Epithelial cell of prostate (primary cell): Measurements from ENCODE around the gene TMTC1.

Experiments used
- DNase-seq: peaks from one replicate; pipeline ENCODE4 v3.0.0-alpha.2; 2011; ENCODE audit warnings: low read depth, low spot score
- H3K27ac ChIP-seq: fragments of 450-650 bp; 2 replicates; pipeline ENCODE4 v1.5.1; 2017; ENCODE audit warnings: mild to moderate bottlenecking

Gene TMTC1

DNA sequence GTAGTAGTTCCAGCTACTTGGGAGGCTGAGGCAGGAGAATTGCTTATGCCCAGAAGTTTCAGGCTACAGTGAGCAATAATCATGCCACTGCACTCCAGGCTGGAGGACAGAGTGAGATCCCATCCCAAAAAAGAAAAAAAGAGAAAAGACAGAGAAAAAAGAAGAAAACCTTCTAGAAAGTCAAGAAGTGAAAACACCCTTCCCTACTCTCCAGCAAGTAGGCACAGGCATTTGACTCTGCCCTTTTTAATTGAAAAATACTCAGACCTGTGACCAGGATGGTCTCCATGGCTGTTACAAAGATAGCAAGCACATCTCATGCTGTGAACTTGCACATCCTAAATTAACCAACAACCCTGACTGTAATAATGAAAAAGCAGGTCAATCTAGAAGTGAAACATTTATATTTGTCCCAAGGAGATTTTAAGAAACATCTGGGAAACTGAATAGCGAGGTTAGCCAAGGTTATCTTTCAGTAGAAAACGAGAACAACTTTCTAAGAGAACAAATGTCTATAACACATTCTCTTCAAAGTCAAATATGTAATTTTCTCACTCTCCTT lies 2.0 kb downstream of the TMTC1 start:
- DNase-seq, result no peak
- H3K27ac ChIP-seq, result peak overlapping the region; percentile 65

DNA sequence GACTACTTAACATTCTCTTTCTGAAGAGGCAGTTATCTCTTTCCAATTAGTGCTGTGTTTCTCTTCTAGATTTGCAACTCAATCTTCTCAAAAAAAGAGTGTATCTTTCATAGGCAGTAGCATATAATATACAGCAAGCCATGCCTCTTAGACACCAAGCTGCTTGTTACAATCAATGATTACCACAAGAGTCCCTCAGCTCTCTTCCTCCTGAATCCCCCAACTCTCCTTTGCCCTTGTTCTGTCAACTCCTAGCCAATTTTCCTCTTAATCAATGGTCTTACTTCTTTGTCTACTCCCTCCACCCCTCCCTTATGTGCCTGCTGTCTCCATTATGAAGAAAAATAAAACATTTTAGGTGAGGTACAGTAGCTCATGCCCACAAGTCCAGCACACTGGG lies 2.6 kb downstream of the TMTC1 start:
- DNase-seq, result no peak
- H3K27ac ChIP-seq, result no peak overlapping the region

DNA sequence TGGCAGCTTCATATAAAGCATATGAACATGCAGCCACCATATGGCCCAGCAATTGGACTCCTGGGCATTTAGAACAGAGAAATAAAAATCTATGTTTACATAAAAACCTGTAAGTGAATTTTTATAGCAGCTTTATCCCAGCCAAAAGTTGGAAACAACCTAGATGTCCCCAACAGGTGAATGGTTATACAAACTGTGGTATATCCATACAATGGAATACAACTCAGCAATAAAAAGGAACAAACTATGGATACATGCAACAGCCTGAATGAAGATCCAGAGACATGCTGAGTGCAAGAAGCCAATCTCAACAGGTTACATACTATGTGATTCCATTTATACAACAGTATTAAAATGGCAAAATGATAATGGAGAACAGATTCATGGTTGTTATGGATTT lies 3.7 kb downstream of the TMTC1 start:
- no peak for DNase-seq
- no peak overlapping the region for H3K27ac ChIP-seq

DNA sequence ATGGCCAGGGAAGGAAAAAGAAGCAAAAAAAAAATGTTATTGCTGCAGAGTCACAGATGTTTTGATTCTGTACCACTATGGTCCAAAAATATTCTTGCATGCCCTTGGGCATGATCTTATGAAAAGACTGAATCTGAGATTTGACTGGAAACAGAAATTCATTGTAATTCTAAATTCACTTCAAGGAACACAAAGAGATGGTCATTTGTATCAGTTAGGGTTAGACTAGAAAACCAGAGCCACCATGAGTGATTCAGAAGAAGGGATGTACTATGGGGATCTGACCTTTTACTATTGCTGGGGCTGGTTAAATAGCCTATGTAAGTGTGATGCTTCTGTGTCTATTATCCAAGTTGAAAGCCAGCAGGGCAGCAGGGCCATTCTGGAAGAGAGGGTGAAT lies 5.2 kb downstream of the TMTC1 start:
- no peak overlapping the region for H3K27ac ChIP-seq
- DNase-seq, result no peak

DNA sequence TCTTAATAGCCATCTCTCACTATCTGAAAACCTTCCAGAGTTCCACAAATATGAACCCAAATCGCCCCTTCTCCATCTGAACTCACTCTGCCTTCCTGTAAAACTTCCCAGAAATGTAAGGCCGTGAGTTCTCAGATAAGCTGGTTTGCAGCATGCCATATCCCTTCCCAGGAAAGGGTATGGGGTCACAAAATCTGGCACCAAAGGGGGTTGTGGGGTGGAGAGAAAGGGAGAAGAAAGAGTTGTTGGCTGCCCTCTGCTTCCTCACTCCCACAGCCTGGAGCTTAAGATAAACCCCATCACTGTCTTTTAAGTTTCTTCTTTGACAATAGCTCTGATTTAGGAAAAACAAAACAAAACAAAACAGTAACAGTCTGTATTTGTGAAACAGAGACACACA lies 10.7 kb downstream of the TMTC1 start:
- H3K27ac ChIP-seq, result no peak overlapping the region
- DNase-seq, result no peak

DNA sequence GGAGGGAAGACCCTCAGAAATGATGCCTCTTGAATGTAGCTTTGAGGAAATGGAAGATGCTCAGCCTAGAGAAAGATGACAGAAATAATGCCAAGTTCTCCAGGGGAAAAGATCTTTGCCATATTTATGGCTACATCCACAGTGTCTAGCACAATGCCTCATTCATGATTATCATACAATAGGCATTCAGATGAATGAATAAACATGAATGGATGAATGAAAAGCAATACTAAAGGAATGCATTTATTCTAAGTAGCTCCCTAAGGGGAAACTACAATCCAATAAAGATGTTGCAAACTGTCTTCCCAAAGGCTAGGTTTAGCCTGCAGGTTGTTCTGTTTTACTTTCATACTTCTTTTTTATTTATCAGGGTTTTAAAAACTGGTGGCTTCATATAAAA lies 12.0 kb downstream of the TMTC1 start:
- DNase-seq, result no peak
- H3K27ac ChIP-seq, result no peak overlapping the region

DNA sequence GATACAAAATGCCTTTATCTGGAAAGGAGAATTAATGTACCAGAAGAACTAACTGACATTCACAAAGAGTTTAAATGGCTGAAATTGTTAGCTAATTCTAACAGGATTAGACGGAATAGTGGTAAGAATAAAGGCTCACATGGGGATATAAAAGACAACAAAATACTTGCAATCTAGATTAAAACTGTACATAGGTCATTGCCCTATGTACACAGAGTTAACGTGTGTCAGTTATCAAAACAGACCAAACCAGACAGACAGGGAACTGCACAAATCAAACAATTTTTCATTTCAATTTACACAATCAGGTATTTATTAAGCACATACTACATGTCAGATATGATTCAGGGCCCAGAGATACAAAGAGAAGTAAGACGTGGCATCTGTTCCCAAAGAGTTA lies 12.6 kb downstream of the TMTC1 start:
- no peak overlapping the region for H3K27ac ChIP-seq
- DNase-seq, result no peak

DNA sequence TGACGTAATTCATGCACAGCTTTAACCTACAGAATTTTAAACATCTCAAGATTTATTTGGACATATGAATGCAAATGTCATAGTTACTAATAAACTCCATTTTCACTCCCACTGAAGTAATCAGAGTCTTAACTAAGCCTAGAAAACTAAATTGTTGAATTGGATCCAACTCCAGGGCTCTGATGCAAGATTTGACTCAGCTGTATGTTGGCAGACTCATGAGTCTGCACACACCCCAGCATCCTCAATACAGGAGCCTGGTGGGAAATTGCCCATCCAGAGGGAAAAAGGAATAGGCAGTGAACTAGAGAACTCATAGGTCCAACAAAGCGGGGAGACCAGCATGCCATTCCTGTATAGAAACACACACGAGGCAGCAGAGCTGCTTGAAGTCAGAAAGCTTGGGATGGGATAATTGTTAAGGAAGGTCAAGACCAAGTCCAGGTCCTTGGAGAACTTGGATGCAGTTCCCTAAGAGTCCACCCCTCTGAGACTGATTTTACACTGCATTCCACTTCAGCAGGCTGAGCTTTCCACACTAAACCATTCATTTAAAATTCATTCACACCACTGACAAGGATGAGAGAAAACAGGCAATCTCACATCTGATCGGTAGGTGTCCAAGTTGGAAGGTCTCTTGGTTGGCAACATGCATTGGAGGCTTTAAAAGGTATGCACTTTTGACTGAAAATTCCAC lies 14.4 kb downstream of the TMTC1 start:
- no peak overlapping the region for H3K27ac ChIP-seq
- DNase-seq, result no peak

DNA sequence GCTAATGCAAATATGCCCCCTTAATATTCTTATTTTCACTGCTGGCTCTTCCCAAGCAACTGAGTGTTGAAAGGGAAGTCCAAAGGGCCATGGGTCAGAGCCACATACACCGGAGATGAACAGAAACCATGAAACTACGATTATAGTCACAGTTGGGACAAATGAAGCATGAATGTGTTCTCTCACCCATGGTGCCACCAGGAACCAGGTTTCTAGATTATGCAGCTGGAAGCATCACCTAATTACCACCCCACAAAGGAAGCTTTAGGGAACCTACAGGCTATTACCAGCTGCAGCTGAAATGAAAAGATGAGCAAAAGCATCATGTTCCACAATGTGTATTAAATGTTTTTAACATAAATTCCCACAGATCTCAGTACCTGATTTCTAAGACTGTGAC lies 15.4 kb downstream of the TMTC1 start:
- DNase-seq, result no peak
- H3K27ac ChIP-seq, result no peak overlapping the region

DNA sequence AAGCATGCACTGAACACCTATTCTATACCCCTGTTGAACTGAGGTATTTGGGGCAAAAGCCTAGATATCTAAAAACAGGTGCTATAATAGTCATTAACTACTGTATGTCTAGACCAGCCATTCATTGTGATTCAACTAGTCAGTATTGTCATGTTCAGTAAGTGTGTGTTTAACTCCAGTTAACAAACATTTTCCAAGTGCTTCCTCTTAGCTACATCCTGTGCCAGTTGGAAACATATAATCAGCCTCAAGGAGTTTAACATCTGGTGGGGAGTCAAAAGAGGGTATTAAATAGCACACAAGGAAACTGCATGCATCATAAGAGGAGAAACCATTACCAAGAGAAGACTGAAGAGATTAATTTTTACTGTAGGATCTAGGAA lies 20.4 kb downstream of the TMTC1 start:
- DNase-seq, result no peak
- no peak overlapping the region for H3K27ac ChIP-seq

DNA sequence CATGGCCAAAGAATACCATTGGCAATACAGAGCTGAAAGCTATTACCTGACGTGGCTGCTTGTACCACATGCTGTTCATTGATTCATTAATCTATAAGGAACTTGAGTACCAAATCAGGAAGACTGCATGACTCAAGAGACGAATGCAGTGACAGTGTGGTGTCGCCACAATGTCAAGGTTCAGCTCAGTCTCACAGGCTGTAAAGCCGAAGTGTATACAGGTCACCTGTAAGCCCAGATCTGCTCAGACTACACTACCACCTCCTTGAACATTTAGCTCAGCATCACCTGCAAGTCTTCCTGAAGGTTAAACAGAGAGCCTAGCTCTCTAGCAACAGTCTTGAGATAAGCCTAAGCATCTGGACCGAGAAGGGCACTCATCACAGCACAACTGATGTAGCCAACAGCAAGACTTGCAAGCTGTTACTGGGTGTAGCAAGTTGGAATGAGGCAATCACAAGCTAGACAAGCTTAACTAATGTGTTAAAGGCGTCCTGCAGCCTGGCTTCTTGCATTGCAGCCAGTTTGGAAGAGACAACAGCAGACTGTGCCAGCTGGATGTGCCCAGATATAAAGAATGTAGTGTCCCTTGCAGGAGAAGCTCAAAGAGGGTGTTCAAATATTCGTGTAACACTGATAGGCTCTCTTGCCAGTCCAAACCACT lies 21.0 kb downstream of the TMTC1 start:
- no peak for DNase-seq
- no peak overlapping the region for H3K27ac ChIP-seq

DNA sequence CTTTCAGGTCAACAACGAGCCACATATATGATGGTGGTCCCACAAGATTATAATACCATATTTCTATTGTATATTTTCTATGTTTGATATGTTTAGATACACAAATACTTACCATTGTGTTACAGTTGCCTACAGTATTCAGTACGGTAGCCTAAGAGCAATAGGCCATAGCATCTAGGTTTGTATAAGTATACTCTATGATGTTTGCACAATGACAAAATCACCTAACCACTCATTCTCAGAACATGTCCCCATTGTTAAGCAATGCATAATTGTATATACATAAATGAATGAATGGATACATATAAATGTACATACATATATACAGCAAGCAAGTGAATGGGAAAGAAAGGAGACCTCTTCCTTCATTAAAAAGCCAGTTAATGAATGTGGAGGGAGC lies 23.8 kb downstream of the TMTC1 start:
- no peak for DNase-seq
- H3K27ac ChIP-seq, result no peak overlapping the region

DNA sequence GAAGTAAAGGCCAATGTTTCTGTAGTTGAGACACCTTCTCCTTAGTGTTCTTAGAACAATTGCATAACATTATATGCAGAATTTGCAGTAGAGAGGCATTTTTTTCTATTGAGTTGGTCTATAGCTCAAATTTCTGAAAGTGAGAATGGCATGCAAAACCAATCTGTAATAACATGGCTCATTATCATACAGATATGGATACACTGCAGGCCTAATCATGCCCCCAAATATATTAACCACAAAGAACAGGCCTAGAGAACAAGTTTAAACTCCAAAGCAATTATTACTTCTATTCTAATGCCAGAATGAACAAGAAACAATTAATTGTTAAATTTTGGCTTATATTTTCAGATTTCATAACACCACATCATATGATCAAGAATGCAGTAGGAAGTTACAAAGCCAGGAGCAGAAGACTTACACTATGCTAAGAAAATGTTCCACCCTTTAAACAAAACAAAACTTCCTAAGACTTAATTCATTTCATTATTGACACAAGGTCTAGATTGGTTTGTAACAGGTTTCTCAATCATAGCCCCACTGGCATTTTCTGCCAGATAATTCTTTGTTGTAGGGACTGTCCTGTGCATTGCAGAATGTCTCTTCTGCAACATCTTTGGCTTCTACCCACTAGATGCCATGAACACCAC lies 26.9 kb downstream of the TMTC1 start:
- DNase-seq, result no peak
- H3K27ac ChIP-seq, result peak overlapping the region; percentile 2

DNA sequence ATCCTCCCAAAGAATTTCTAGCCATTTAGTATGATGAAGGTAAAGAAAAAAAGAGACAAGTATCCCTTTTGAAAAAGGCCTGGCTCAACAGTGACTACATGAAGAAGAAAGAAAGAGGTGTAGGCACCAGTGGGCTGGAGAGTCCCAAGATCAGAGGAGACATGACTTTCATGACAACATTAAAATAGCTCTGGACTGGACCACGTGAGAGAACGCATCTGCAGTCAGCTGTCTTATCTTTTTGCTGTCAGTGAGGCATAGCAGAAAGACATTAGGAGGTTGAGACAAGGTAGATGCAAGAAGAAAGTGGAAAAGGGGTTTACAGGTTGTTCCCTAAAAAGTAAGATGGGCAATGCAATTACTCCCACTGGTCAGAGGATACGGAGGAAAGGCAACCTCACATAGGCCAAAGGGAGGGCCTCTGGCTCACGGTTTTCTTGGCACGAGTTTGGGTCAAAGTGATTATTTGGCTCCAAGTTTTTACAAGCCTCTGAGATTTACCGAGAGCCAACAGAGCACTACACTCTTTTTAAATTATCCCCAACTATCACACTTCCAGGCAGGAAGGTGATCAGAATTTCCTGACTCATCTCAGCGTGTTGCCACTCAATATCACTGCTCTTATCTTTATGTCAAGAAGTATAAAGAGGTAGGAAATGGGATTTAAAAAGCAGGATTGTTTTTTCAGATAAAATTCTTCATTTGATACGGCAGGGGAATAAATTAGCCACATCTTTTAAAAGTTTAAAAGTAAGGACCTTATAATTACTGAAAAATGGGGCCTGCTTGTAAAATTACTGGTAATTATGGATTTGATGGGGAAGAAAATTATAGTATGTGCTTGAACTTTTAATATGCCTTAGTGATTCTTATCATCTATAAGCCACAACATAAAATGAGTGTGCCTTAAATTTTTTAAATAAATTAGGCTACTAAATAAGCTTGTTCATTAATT lies 29.2 kb downstream of the TMTC1 start:
- no peak overlapping the region for H3K27ac ChIP-seq
- no peak for DNase-seq

DNA sequence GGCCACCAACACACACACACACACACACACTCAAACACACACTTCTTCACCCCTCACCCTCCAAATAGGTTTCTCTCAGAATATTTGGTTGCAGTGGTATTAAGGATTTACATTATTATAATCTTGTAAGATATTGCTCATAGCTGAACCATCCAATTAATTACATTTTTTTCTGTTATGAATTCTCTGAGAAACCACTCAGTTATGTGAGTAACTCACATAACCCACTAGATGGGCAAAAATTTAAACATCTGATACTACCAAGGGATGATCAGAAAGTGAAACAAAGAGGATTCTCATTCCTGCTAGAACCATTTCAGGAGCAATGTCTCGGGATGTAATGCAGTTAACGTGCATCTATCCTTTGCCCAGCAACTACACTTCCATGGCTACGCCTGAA lies 31.6 kb downstream of the TMTC1 start:
- no peak for DNase-seq
- no peak overlapping the region for H3K27ac ChIP-seq

DNA sequence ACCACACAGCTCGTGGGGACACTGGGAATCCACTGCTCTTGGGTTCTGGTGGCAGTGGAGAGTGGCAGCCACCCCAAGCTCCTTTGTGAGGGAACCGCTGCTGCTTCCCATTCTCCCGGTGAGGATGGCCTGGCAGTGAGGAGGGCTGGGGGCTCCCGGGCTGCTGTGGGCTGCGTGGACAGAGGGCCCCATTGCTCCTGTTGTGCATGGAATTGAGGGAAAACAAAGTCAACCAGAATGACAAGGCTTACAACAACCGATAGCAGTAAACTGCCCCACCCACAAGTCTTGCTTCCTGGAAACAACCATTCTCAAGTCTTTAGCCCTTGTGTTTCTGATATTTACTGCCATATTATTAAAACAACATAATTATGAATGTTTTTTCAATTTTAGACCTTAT lies 32.1 kb downstream of the TMTC1 start:
- H3K27ac ChIP-seq, result no peak overlapping the region
- DNase-seq, result no peak

DNA sequence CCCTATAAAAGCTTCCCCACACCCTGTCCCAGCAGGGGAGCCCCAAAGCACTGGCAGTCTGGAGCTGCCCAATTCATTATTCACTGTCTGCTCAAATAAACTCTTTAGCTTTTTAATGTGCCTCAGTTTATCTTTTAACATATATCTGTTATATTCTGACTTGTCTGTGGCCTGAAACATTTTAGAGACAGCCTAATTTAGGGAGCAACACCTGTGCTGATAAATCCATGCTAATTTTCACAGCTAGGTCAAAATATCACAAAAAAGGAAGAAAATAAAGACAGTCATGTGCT lies 32.9 kb downstream of the TMTC1 start:
- DNase-seq, result no peak

DNA sequence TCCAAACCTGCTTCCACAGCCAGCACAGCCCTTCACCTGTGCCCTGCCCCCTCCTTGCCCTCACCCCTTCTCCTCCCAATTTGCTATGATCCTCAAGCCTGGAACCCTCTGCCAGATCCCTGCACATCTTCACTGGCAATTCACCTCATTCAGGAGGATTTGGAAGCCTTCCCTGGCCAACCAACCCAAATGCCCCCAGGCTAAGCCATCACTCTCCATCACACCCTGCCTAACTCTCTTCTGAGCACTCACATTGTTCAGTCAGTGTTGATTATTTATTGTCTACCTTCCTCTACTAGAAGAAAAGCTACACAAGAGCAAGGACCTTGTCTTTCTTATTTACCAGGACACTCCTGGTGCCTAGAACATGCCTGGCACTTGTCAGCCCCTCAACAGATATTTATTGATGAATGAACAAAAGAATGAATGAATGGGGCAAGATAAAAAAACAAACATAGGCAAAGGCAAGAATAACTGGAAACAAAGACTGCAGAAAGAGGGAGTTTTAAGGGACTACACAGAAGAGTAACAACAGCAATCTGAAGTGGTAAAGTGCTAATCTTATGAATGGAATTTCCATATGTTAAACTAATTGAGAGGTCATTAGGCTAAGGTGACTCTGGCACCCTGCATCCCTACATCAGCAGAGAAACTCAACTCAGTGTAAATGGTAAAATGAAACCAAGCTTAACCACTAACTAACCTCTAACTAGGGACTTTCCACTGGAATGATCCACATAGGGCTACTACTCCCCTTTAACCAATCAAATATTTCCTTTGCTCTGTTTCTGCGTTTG lies 33.4 kb downstream of the TMTC1 start:
- no peak for DNase-seq
- no peak overlapping the region for H3K27ac ChIP-seq

More for the DNA sequence above, 32.9 kb downstream of the TMTC1 start:
- H3K27ac ChIP-seq, result no peak overlapping the region

DNA sequence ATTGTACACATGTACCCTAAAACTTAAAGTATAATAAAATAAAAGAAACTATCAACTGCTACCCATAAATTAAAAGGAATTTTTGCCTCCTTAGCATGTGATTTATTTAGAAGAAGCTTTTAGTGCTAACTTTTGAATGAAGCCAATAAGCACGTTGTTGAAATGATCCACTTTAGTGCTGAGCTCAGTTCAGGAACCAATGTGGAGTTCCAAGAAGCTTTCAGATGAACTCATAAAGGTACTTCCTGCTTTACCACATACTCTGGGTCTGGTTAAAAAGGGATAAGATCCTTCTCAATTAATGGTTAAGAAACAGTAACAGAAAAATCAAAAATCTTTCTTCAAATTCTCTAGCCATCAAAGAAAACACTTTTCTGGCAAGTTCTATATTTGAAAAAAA lies 39.4 kb downstream of the TMTC1 start:
- H3K27ac ChIP-seq, result peak overlapping the region; percentile 73
- DNase-seq, result no peak

DNA sequence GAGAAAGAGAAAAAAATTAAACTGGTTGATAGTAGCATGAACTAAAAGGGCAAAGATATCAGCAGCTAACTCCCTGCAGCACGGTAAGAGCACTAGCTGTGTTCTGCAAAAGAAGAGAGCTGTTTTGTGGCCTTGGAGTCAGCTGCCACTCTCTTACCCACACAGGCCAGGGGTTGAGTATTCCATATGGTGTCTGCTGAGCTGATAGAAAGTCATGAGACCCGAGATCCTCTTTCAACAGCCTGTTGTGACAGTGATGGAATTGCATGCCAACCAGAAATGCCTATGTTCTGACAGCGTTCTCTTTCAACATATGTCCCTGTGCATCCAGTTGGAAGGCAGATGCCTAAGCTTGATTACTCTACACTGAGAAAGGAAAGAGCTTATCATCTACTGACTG lies 39.9 kb downstream of the TMTC1 start:
- peak overlapping the region; percentile 73 for H3K27ac ChIP-seq
- DNase-seq, result no peak
